ENCODE measurements around the gene SPECC1.

DNA sequence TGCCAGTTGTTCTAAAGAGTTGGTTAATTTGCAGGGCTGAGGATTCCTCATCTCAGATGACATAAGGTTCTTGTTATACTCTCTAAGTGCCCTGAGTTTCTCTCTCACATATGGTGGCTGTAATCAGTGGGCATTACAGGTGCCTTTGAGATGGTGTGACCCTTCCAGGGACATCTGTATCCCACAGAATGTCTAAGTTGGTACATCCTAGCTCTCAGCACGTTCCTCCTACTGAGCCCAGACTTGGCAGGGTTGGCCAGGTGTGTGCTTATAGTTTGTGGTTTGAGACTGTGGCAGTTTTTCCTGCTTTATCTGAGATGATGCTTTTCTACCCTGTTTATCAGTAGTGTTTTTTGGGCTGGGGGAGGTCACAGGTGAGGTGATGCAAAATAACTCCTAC lies 36.3 kb downstream of the SPECC1 start:
- TF ChIP-seq CBFB (IDR thresholded peaks at IDR 0.05; ENCODE audit: low read depth) = no peak
- no peak for TF ChIP-seq RAD21 (IDR thresholded peaks at IDR 0.05; ENCODE audit: insufficient read depth, low read depth, low read length)
- TF ChIP-seq, protein P1, sequence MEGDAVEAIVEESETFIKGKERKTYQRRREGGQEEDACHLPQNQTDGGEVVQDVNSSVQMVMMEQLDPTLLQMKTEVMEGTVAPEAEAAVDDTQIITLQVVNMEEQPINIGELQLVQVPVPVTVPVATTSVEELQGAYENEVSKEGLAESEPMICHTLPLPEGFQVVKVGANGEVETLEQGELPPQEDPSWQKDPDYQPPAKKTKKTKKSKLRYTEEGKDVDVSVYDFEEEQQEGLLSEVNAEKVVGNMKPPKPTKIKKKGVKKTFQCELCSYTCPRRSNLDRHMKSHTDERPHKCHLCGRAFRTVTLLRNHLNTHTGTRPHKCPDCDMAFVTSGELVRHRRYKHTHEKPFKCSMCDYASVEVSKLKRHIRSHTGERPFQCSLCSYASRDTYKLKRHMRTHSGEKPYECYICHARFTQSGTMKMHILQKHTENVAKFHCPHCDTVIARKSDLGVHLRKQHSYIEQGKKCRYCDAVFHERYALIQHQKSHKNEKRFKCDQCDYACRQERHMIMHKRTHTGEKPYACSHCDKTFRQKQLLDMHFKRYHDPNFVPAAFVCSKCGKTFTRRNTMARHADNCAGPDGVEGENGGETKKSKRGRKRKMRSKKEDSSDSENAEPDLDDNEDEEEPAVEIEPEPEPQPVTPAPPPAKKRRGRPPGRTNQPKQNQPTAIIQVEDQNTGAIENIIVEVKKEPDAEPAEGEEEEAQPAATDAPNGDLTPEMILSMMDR (IDR thresholded peaks at IDR 0.05 in 2 of 3, conservative IDR thresholded peaks at IDR 0.05 in 1 of 3; ENCODE audit: control insufficient read depth in 2 of 3, extremely low read depth in 1 of 3, insufficient read depth in 1 of 3, low read depth in 3 of 3, low read length in 3 of 3) = no peak
- TF ChIP-seq CBX5 (IDR thresholded peaks at IDR 0.05; ENCODE audit: low read depth) = no peak
